Osteocyte (in vitro differentiated cells): Measurements from ENCODE around the gene THEMIS. TPM values are rescaled to one million over a fixed set of nuclear protein-coding genes. Genes with fewer than 3 reads are reported as not detected.

Experiments used
- DNase-seq: peaks from one replicate; pipeline ENCODE4 v3.0.0; 2021; ENCODE audit warnings: mixed read lengths; ENCODE audit not compliant: unreplicated experiment; ENCODE audit errors: extremely low spot score
- H3K27ac Mint-ChIP-seq: one replicate; pipeline ENCODE4 v1.8.0; 2021; ENCODE audit warnings: mild to moderate bottlenecking, mixed read lengths; ENCODE audit not compliant: unreplicated experiment
- H3K27me3 Mint-ChIP-seq: one replicate; pipeline ENCODE4 v1.8.0; 2021; ENCODE audit warnings: mixed read lengths; ENCODE audit not compliant: unreplicated experiment
- H3K36me3 Mint-ChIP-seq: one replicate; pipeline ENCODE4 v1.8.0; 2021; ENCODE audit warnings: mixed read lengths; ENCODE audit not compliant: unreplicated experiment
- H3K4me1 Mint-ChIP-seq: one replicate; pipeline ENCODE4 v1.8.0; 2021; ENCODE audit warnings: mixed read lengths; ENCODE audit not compliant: unreplicated experiment
- H3K4me3 Mint-ChIP-seq: one replicate; pipeline ENCODE4 v1.8.0; 2021; ENCODE audit warnings: mild to moderate bottlenecking, moderate library complexity, mixed read lengths; ENCODE audit not compliant: unreplicated experiment
- H3K9me3 Mint-ChIP-seq: one replicate; pipeline ENCODE4 v1.8.0; 2021; ENCODE audit warnings: mixed read lengths; ENCODE audit not compliant: unreplicated experiment
- CTCF ChIP-seq: fragments of 200-600 bp; sonication (generic); IDR thresholded peaks from 2 replicates; pipeline ENCODE4 v1.5.0; 2021; ENCODE audit warnings: antibody characterized with exemption, mild to moderate bottlenecking, moderate library complexity
- total RNA-seq: library from RNA; stranded (reverse); gene quantifications from 2 replicates; pipeline ENCODE4 v1.2.1, GENCODE V29; 2021

The THEMIS gene
- total RNA-seq, 1 donor from 2014 or later = not detected

GRCh38 chr6:127917766-127918165 lies 16.9 kb upstream of the THEMIS start:
- H3K27ac Mint-ChIP-seq = no peak overlapping the region

GRCh38 chr6:127914240-127914639 lies 13.4 kb upstream of the THEMIS start:
- H3K9me3 Mint-ChIP-seq = no peaks in the 10 kb centered on the region
- H3K4me1 Mint-ChIP-seq = peaks cover 3% of the 10 kb centered on the region
- no peaks in the 10 kb centered on the region for H3K36me3 Mint-ChIP-seq
- DNase-seq = no peak
- no peak for TF ChIP-seq CTCF
- no peak overlapping the region for H3K27ac Mint-ChIP-seq
- H3K4me3 Mint-ChIP-seq = no peak overlapping the region
- H3K27me3 Mint-ChIP-seq = no peaks in the 10 kb centered on the region

More at GRCh38 chr6:127917766-127918165, 16.9 kb upstream of the THEMIS start:
- DNase-seq = no peak
- no peak for TF ChIP-seq CTCF
- Mint-ChIP-seq H3K4me3 (no peak overlapping the region), H3K4me1 (peaks cover 3% of the 10 kb centered on the region), H3K27me3 (no peaks in the 10 kb centered on the region), H3K36me3 (no peaks in the 10 kb centered on the region), H3K9me3 (no peaks in the 10 kb centered on the region)

- Mint-ChIP-seq H3K4me1 (peaks cover 3% of the 10 kb centered on the region), H3K27ac (no peak overlapping the region), H3K27me3 (no peaks in the 10 kb centered on the region), H3K9me3 (no peaks in the 10 kb centered on the region), H3K36me3 (no peaks in the 10 kb centered on the region), H3K4me3 (no peak overlapping the region)
- DNase-seq = no peak
- TF ChIP-seq CTCF = no peak
Observed at GRCh38 chr6:127912914-127913313, 12.1 kb upstream of the THEMIS start.

GRCh38 chr6:127907960-127908640 lies 7.2 kb upstream of the THEMIS start:
- Mint-ChIP-seq H3K27me3 (no peaks in the 10 kb centered on the region), H3K4me1 (no peaks in the 10 kb centered on the region), H3K4me3 (no peak overlapping the region), H3K9me3 (peaks cover 5% of the 10 kb centered on the region), H3K27ac (no peak overlapping the region), H3K36me3 (no peaks in the 10 kb centered on the region)
- no peak for DNase-seq
- no peak for TF ChIP-seq CTCF

GRCh38 chr6:127904160-127904559 lies 3.3 kb upstream of the THEMIS start:
- H3K27ac Mint-ChIP-seq = no peak overlapping the region
- no peak overlapping the region for H3K4me3 Mint-ChIP-seq
- DNase-seq = no peak
- H3K9me3 Mint-ChIP-seq = peaks cover 5% of the 10 kb centered on the region
- no peak for TF ChIP-seq CTCF
- no peaks in the 10 kb centered on the region for H3K36me3 Mint-ChIP-seq
- H3K4me1 Mint-ChIP-seq = no peaks in the 10 kb centered on the region
- no peaks in the 10 kb centered on the region for H3K27me3 Mint-ChIP-seq
